Neural progenitor cell (in vitro differentiated cells): ENCODE results near the gene ANKRD53. TPM values are rescaled to one million over a fixed set of nuclear protein-coding genes. Genes with fewer than 3 reads are reported as not detected.
A peak's percentile ranks its signal among the peaks of the same experiment; 100 is the strongest.

Source experiments
- DNase-seq: peaks from one replicate; pipeline ENCODE4 v3.0.0-alpha.2; 2016; ENCODE audit warnings: low spot score
- H2AFZ ChIP-seq: fragments of 200-600 bp; sonication (generic); replicated peaks from 2 replicates; pipeline ENCODE4 v1.6.1; 2016; ENCODE audit warnings: antibody characterized with exemption
- H3F3A ChIP-seq: fragments of 200-600 bp; sonication (generic); 2 replicates; pipeline ENCODE4 v1.6.1; 2016; ENCODE audit warnings: antibody characterized with exemption, low read depth
- H3K27ac ChIP-seq: fragments of 200-600 bp; sonication (generic); 2 replicates; pipeline ENCODE4 v1.5.1; 2016; ENCODE audit warnings: mild to moderate bottlenecking
- H3K27me3 ChIP-seq: fragments of 200-600 bp; sonication (generic); 2 replicates; pipeline ENCODE4 v1.6.1; 2016; ENCODE audit warnings: mild to moderate bottlenecking, moderate library complexity
- H3K36me3 ChIP-seq: fragments of 200-600 bp; sonication (generic); 2 replicates; pipeline ENCODE4 v1.5.1; 2016
- H3K4me1 ChIP-seq: fragments of 200-600 bp; sonication (generic); 2 replicates; pipeline ENCODE4 v1.6.1; 2016; ENCODE audit warnings: mixed run types
- H3K4me2 ChIP-seq: fragments of 200-600 bp; sonication (generic); 2 replicates; pipeline ENCODE4 v1.6.1; 2016
- H3K4me3 ChIP-seq: fragments of 200-600 bp; sonication (generic); 2 replicates; pipeline ENCODE4 v1.5.1; 2016
- H3K79me2 ChIP-seq: fragments of 200-600 bp; sonication (generic); 2 replicates; pipeline ENCODE4 v1.6.1; 2016; ENCODE audit warnings: low read depth
- H3K9ac ChIP-seq: fragments of 200-600 bp; sonication (generic); 2 replicates; pipeline ENCODE4 v1.6.1; 2016
- H3K9me3 ChIP-seq: fragments of 200-600 bp; sonication (generic); 2 replicates; pipeline ENCODE4 v1.5.1; 2016; ENCODE audit warnings: low read depth
- H4K20me1 ChIP-seq: fragments of 200-600 bp; sonication (generic); 2 replicates; pipeline ENCODE4 v1.6.1; 2016; ENCODE audit warnings: low read depth
- H3K27ac Mint-ChIP-seq: 3 replicates; pipeline ENCODE4 v1.8.0; 2021; ENCODE audit warnings: mixed read lengths
- H3K27me3 Mint-ChIP-seq: 2 replicates; pipeline ENCODE4 v1.8.0; 2022; ENCODE audit warnings: low read depth, mild to moderate bottlenecking, inconsistent platforms, moderate library complexity, mixed read lengths; ENCODE audit not compliant: insufficient read depth
- H3K36me3 Mint-ChIP-seq: 3 replicates; pipeline ENCODE4 v1.8.0; 2021; ENCODE audit warnings: mixed read lengths
- H3K4me1 Mint-ChIP-seq: 3 replicates; pipeline ENCODE4 v1.8.0; 2021; ENCODE audit warnings: mixed read lengths
- H3K4me3 Mint-ChIP-seq: 3 replicates; pipeline ENCODE4 v1.8.0; 2021; ENCODE audit warnings: mild to moderate bottlenecking, moderate library complexity, mixed read lengths
- H3K9me3 Mint-ChIP-seq: 3 replicates; pipeline ENCODE4 v1.8.0; 2020; ENCODE audit warnings: mixed read lengths
- CTCF ChIP-seq: fragments of 200-600 bp; sonication (generic); IDR thresholded peaks from 2 replicates; pipeline ENCODE4 v1.5.1; 2017; ENCODE audit warnings: antibody characterized with exemption, mild to moderate bottlenecking
- EZH2 ChIP-seq: fragments of 200-600 bp; sonication (generic); IDR thresholded peaks from 2 replicates; pipeline ENCODE4 v1.6.1; 2017; ENCODE audit warnings: antibody characterized with exemption, mild to moderate bottlenecking, moderate library complexity
- EZH2phosphoT487 ChIP-seq: fragments of 200-600 bp; sonication (generic); IDR thresholded peaks from 2 replicates; pipeline ENCODE4 v1.6.1; 2017; ENCODE audit warnings: antibody characterized with exemption
- total RNA-seq: library from RNA; depleted of rRNA; stranded (reverse); fragments of >200 nt; gene quantifications from 2 replicates; pipeline ENCODE4 v1.2.3, GENCODE V29; 2015; ENCODE audit warnings: low replicate concordance

The ANKRD53 gene
- total RNA-seq, 1 donor from 2014 or later, result not detected

DNA sequence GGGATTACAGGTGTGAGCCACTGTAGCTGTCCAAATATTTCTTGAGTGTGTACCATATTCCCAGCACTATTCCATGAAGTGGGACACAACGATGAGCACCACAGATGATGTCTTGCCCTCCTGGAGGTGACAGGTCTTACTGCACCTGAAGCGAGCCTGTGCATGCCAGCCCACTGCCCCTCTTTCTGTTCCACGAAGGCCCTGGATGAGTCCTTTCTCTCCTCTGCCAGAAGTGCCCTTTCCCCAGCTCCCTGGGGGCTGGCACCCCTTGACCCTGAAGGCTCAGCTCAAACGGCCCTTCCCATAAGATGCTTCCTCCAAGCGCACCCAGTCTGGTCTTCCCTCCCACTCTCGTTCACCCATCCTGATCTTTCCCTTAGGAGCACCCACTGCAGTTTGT is 37.2 kb upstream of the ANKRD53 start:
- H3K4me3 Mint-ChIP-seq, result no peak overlapping the region
- Histone ChIP-seq H3K4me3 (no peak overlapping the region), H3K4me1 (peaks cover 65% of the 10 kb centered on the region), H3F3A (peaks cover 24% of the 10 kb centered on the region), H3K79me2 (no peaks in the 10 kb centered on the region), H3K4me2 (no peak overlapping the region), H3K9me3 (no peaks in the 10 kb centered on the region), H3K27me3 (peaks cover 62% of the 10 kb centered on the region), H3K9ac (no peak overlapping the region), H2AFZ (no peak overlapping the region), H3K36me3 (no peaks in the 10 kb centered on the region), H4K20me1 (peaks cover 11% of the 10 kb centered on the region), H3K27ac (no peak overlapping the region)
- peaks cover 44% of the 10 kb centered on the region for H3K4me1 Mint-ChIP-seq
- H3K27ac Mint-ChIP-seq, result no peak overlapping the region
- TF ChIP-seq CTCF (no peak), EZH2phosphoT487 (no peak), EZH2 (no peak)
- H3K9me3 Mint-ChIP-seq, result no peaks in the 10 kb centered on the region
- H3K27me3 Mint-ChIP-seq, result peaks cover 18% of the 10 kb centered on the region
- H3K36me3 Mint-ChIP-seq, result peaks cover 1% of the 10 kb centered on the region
- no peak for DNase-seq

- Histone ChIP-seq H4K20me1 (peaks cover 11% of the 10 kb centered on the region), H3K27ac (no peak overlapping the region), H3K9me3 (no peaks in the 10 kb centered on the region), H3K4me2 (no peak overlapping the region), H3K9ac (no peak overlapping the region), H3F3A (peaks cover 24% of the 10 kb centered on the region), H3K36me3 (no peaks in the 10 kb centered on the region), H2AFZ (no peak overlapping the region), H3K4me3 (no peak overlapping the region), H3K4me1 (peaks cover 63% of the 10 kb centered on the region), H3K27me3 (peaks cover 67% of the 10 kb centered on the region), H3K79me2 (no peaks in the 10 kb centered on the region)
- Mint-ChIP-seq H3K36me3 (peaks cover 1% of the 10 kb centered on the region), H3K27ac (peak overlapping the region; percentile 42), H3K4me3 (no peak overlapping the region), H3K4me1 (peaks cover 41% of the 10 kb centered on the region), H3K9me3 (no peaks in the 10 kb centered on the region), H3K27me3 (peaks cover 18% of the 10 kb centered on the region)
- TF ChIP-seq CTCF, result no peak
- TF ChIP-seq EZH2, result no peak
- no peak for TF ChIP-seq EZH2phosphoT487
- DNase-seq, result no peak
Observed at GRCh38 chr2:70941701-70942100, 36.7 kb upstream of the ANKRD53 start.

- Histone ChIP-seq H3K4me2 (peak overlapping the region; percentile 66), H3K27me3 (peaks cover 76% of the 10 kb centered on the region), H3K36me3 (no peaks in the 10 kb centered on the region), H3K9me3 (no peaks in the 10 kb centered on the region), H4K20me1 (peaks cover 16% of the 10 kb centered on the region), H3K27ac (no peak overlapping the region), H2AFZ (no peak overlapping the region), H3K4me3 (no peak overlapping the region), H3K9ac (no peak overlapping the region), H3K4me1 (peaks cover 55% of the 10 kb centered on the region), H3K79me2 (no peaks in the 10 kb centered on the region), H3F3A (peaks cover 24% of the 10 kb centered on the region)
- Mint-ChIP-seq H3K27ac (no peak overlapping the region), H3K4me1 (peaks cover 46% of the 10 kb centered on the region), H3K36me3 (peaks cover 1% of the 10 kb centered on the region), H3K4me3 (no peak overlapping the region), H3K27me3 (peaks cover 21% of the 10 kb centered on the region), H3K9me3 (no peaks in the 10 kb centered on the region)
- no peak for DNase-seq
- TF ChIP-seq EZH2phosphoT487, result no peak
- no peak for TF ChIP-seq CTCF
- no peak for TF ChIP-seq EZH2
Observed at GRCh38 chr2:70942396-70943204, 35.8 kb upstream of the ANKRD53 start.
